IPS-NIHi7 (cell line): Measurements from ENCODE around the gene USP17L10.
"Not testable (repeated sequence)": the region's sequence is repeated elsewhere in the genome, so short reads cannot be mapped to it uniquely, and the experiment has no call there.

ENCODE experiments used
- DNase-seq: peaks from one replicate; pipeline ENCODE4 v3.0.0; 2012; ENCODE audit warnings: mixed read lengths; ENCODE audit errors: extremely low spot score

The USP17L10 gene

GRCh38 chr4:9210357-9210756, at the start of gene USP17L10:
USP17L10 (plus strand) TSS chr4:9210657; CDS start chr4:9210657, 0 bp downstream.
- DNase-seq = not testable (repeated sequence)

- not testable (repeated sequence) for DNase-seq
These were observed 44.5 kb upstream of the USP17L10 start for GRCh38 chr4:9165990-9166389.

GRCh38 chr4:9169791-9170459, 40.5 kb upstream of the USP17L10 start, which contains the start of gene FAM90A26:
FAM90A26 (plus strand) TSS chr4:9170409; CDS start chr4:9173173, 2,764 bp downstream.
- not testable (repeated sequence) for DNase-seq

GRCh38 chr4:9214701-9215100, 4.2 kb downstream of the USP17L10 start:
- DNase-seq = not testable (repeated sequence)

- not testable (repeated sequence) for DNase-seq
These were observed 4.6 kb downstream of the USP17L10 start, which contains the start of gene USP17L11 for GRCh38 chr4:9215105-9215504. USP17L11 (plus strand) TSS chr4:9215405; CDS start chr4:9215405, 0 bp downstream.

GRCh38 chr4:9219852-9220251, 9.4 kb downstream of the USP17L10 start, which contains the start of gene USP17L12:
USP17L12 (plus strand) TSS chr4:9220152; CDS start chr4:9220152, 0 bp downstream.
- not testable (repeated sequence) for DNase-seq

- DNase-seq = not testable (repeated sequence)
These were observed 14.1 kb downstream of the USP17L10 start, which contains the start of gene USP17L13 for GRCh38 chr4:9224596-9224995. USP17L13 (plus strand) TSS chr4:9224896; CDS start chr4:9224896, 0 bp downstream.

GRCh38 chr4:9230249-9230648, 19.8 kb downstream of the USP17L10 start:
- not testable (repeated sequence) for DNase-seq

- not testable (repeated sequence) for DNase-seq
These were observed 23.6 kb downstream of the USP17L10 start, which contains the start of gene USP17L15 for GRCh38 chr4:9234085-9234484. USP17L15 (plus strand) TSS chr4:9234385; CDS start chr4:9234385, 0 bp downstream.

- DNase-seq = not testable (repeated sequence)
These were observed 28.0 kb downstream of the USP17L10 start for GRCh38 chr4:9238461-9238860.

GRCh38 chr4:9243579-9243978, 33.1 kb downstream of the USP17L10 start, which contains the start of gene USP17L17:
USP17L17 (plus strand) TSS chr4:9243879; CDS start chr4:9243879, 0 bp downstream.
- not testable (repeated sequence) for DNase-seq

- not testable (repeated sequence) for DNase-seq
These were observed 37.7 kb downstream of the USP17L10 start, which contains the start of gene USP17L18 for GRCh38 chr4:9247953-9248680. USP17L18 (plus strand) TSS chr4:9248630; CDS start chr4:9248630, 0 bp downstream.

GRCh38 chr4:9253078-9253477, 42.6 kb downstream of the USP17L10 start, which contains the start of gene USP17L19:
USP17L19 (plus strand) TSS chr4:9253378; CDS start chr4:9253378, 0 bp downstream.
- not testable (repeated sequence) for DNase-seq

GRCh38 chr4:9257824-9258223, 47.4 kb downstream of the USP17L10 start, which contains the start of gene USP17L20:
USP17L20 (plus strand) TSS chr4:9258124; CDS start chr4:9258124, 0 bp downstream.
- DNase-seq = not testable (repeated sequence)
